ENCODE data around the gene GCG.

GCG gene

GRCh38 chr2:162125138-162125537 is 26.9 kb downstream of the GCG start (continued):
- TF ChIP-seq, protein P1, sequence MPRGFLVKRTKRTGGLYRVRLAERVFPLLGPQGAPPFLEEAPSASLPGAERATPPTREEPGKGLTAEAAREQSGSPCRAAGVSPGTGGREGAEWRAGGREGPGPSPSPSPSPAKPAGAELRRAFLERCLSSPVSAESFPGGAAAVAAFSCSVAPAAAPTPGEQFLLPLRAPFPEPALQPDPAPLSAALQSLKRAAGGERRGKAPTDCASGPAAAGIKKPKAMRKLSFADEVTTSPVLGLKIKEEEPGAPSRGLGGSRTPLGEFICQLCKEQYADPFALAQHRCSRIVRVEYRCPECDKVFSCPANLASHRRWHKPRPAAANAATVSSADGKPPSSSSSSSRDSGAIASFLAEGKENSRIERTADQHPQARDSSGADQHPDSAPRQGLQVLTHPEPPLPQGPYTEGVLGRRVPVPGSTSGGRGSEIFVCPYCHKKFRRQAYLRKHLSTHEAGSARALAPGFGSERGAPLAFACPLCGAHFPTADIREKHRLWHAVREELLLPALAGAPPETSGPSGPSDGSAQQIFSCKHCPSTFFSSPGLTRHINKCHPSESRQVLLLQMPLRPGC (tag by site-specific recombination; IDR thresholded peaks at IDR 0.05), result no peak
- TF ChIP-seq YY1 (tag by site-specific recombination; IDR thresholded peaks at IDR 0.05) (no peak), ZNF585B (tag by site-specific recombination; IDR thresholded peaks at IDR 0.05) (no peak), GLI2 (tag by site-specific recombination; IDR thresholded peaks at IDR 0.05; ENCODE audit: borderline replicate concordance, low read depth) (no peak), ZNF202 (tag by site-specific recombination; IDR thresholded peaks at IDR 0.05; ENCODE audit: borderline replicate concordance) (no peak)

DNA sequence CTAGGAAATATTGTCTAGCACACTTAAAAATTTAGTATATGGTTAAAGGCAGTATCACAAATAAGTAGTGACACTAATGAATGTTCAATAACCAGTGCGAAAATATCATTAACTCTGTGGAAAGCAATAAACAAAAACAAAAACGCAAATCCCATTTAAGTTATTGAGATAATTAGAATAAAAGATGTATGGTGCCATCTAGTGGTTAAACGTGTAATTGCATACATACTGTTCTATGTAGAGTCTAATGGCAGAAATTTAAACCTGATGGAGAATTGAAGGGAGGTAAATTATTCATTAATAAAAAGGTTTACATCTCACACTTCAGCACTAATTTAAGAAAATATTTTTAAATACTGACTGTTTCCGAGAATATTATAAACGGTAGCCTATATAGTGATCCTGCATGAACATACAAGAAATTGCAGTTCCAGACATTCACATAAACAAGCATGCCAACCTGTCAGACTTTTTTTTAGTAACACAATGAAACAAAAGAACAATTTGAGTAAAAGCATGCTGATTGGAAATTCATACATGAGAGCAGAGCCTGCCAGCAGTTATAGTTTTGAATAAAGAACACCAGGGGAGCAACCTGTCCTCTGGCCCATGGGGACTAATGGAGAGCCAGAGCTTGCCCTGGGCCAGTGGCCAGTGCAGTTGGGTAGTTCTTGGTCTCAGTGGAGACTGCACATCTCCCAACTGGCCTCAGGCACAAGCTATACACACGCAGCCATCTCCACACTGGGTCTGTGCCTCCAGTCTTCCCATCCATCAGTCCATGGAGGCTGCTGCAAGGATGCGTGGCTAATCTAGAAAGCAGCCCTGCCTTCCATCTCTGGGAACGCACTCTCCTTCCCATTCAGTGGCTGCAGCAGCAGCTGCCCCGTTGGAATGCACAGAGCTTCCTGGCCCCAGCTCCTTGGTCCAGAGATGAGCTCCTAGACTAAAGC is 28.0 kb downstream of the GCG start:
- ChIA-PET CTCF (interaction anchor here (0.7 to 5.1 kb wide), 14 partner anchors 10 to 901 kb away, joined by 3 to 34 read pairs (median 3); no protein-coding TSS in a partner anchor), POLR2A (no interaction called here)
- Histone ChIP-seq H3K27ac (ENCODE audit: extremely low read depth, low read depth, low read length) (no peak overlapping the region), H3K9me3 (ENCODE audit: control insufficient read depth, insufficient read depth, low read depth, low read length) (no peaks in the 10 kb centered on the region), H3K4me1 (ENCODE audit: control insufficient read depth, insufficient read depth, low read length) (no peaks in the 10 kb centered on the region), H3K36me3 (ENCODE audit: control insufficient read depth in 2 of 2, insufficient read depth in 1 of 2, low read length in 2 of 2) (no peaks in the 10 kb centered on the region), H3K4me3 (ENCODE audit: low read depth, low read length) (no peak overlapping the region)
- TF ChIP-seq CTCF (tag by site-specific recombination; IDR thresholded peaks at IDR 0.05) (0 out of 2 replicates have a peak, but pooled peaks have one; percentile 19), ZNF654 (tag by site-specific recombination; IDR thresholded peaks at IDR 0.05; ENCODE audit: low read depth) (peak; percentile 69), ZFP3 (tag by site-specific recombination; IDR thresholded peaks at IDR 0.05; ENCODE audit: low read depth) (no peak)

DNA sequence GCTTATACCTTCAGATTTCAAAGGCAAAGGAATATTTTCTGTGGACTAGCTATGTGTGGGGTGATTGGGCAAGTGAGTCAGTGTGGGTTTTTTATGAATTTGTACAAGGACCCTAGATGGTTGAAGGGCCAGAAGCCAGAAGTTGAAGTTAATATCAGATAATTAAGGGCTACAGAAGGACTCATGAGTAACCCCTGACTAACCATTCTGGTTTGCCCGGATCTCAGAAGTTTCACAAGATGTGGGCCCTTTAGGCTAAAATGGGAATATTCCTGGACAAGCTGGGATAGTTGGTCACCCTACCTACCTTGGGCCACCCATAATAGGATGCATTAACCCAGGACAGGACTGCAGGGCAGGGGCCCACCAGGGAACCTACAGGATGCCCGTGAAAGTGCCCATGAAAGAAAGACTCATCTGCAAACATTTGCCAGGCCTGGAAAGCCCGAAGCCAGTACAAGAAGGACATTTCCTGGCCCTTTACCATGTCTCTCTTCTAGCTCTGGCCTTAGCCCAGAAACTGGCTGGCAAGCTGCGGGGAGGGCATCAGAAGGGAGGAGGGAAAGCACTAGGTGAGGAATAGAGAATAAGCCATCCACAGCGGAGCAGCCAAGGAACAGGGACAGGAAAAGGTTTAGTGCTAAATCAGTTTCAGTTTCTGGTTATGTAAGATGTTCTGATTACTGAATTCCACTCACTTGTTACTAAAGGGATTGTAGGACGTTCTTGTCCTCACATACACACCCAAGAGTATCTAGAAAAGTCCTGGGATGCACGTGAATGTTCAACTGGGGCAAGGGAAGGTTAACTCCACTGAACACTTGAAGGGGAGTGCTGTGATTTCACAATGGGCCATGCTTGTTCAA is 33.6 kb downstream of the GCG start:
- Histone ChIP-seq H3K9me3 (ENCODE audit: control insufficient read depth, insufficient read depth, low read depth, low read length) (no peaks in the 10 kb centered on the region), H3K4me3 (ENCODE audit: low read depth, low read length) (no peak overlapping the region), H3K4me1 (ENCODE audit: control insufficient read depth, insufficient read depth, low read length) (0 out of 2 replicates have a peak, but pooled peaks cover 4% of the 10 kb centered on the region), H3K27ac (ENCODE audit: extremely low read depth, low read depth, low read length) (no peak overlapping the region), H3K36me3 (ENCODE audit: control insufficient read depth in 2 of 2, insufficient read depth in 1 of 2, low read length in 2 of 2) (no peaks in the 10 kb centered on the region)
- CTCF ChIA-PET, result no interaction called here
- TF ChIP-seq RBAK (tag by site-specific recombination; IDR thresholded peaks at IDR 0.05) (no peak), ZNF658 (tag by site-specific recombination; IDR thresholded peaks at IDR 0.05) (no peak), ZNF426 (tag by site-specific recombination; IDR thresholded peaks at IDR 0.05) (no peak), ZNF174 (tag by site-specific recombination; IDR thresholded peaks at IDR 0.05) (no peak), ZNF677 (tag by site-specific recombination; IDR thresholded peaks at IDR 0.05) (no peak), ZNF449 (tag by site-specific recombination; IDR thresholded peaks at IDR 0.05) (no peak), ATF2 (tag by site-specific recombination; IDR thresholded peaks at IDR 0.05; ENCODE audit: low read depth) (no peak), ZNF175 (tag by site-specific recombination; IDR thresholded peaks at IDR 0.05) (no peak), ZNF707 (tag by site-specific recombination; IDR thresholded peaks at IDR 0.05) (no peak)
- TF ChIP-seq, protein P2, sequence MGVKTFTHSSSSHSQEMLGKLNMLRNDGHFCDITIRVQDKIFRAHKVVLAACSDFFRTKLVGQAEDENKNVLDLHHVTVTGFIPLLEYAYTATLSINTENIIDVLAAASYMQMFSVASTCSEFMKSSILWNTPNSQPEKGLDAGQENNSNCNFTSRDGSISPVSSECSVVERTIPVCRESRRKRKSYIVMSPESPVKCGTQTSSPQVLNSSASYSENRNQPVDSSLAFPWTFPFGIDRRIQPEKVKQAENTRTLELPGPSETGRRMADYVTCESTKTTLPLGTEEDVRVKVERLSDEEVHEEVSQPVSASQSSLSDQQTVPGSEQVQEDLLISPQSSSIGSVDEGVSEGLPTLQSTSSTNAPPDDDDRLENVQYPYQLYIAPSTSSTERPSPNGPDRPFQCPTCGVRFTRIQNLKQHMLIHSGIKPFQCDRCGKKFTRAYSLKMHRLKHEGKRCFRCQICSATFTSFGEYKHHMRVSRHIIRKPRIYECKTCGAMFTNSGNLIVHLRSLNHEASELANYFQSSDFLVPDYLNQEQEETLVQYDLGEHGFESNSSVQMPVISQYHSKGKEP (tag by site-specific recombination; IDR thresholded peaks at IDR 0.05), result no peak
- TF ChIP-seq, protein P3, sequence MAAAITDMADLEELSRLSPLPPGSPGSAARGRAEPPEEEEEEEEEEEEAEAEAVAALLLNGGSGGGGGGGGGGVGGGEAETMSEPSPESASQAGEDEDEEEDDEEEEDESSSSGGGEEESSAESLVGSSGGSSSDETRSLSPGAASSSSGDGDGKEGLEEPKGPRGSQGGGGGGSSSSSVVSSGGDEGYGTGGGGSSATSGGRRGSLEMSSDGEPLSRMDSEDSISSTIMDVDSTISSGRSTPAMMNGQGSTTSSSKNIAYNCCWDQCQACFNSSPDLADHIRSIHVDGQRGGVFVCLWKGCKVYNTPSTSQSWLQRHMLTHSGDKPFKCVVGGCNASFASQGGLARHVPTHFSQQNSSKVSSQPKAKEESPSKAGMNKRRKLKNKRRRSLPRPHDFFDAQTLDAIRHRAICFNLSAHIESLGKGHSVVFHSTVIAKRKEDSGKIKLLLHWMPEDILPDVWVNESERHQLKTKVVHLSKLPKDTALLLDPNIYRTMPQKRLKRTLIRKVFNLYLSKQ (tag by site-specific recombination; IDR thresholded peaks at IDR 0.05; ENCODE audit: borderline replicate concordance), result no peak
- POLR2A ChIA-PET, result no interaction called here
